Measurements from ENCODE around the gene NID2. TPM values are rescaled to one million over a fixed set of nuclear protein-coding genes. Genes with fewer than 3 reads are reported as not detected.

The NID2 gene
- total RNA-seq, 1 donor from 2014 or later: 41.8 TPM

- DNase-seq (ENCODE audit: missing footprints) (peak; percentile 69), ATAC-seq (peak; percentile 64)
- intact Hi-C loops (cut with DNase I): no loop called here
Observed at GRCh38 chr14:52063052-52063462, 5.8 kb downstream of the NID2 start.

GRCh38 chr14:52061890-52062289 lies 7.0 kb downstream of the NID2 start:
- DNase-seq (ENCODE audit: missing footprints): no peak
- intact Hi-C loops (cut with DNase I): no loop called here
- no peak for ATAC-seq

- intact Hi-C loops (cut with DNase I): no loop called here
- DNase-seq (ENCODE audit: missing footprints): peak; percentile 67
- ATAC-seq: peak; percentile 91
Observed at GRCh38 chr14:52061390-52061789, 7.5 kb downstream of the NID2 start.

- intact Hi-C loops (cut with DNase I): no loop called here
- ATAC-seq: peak; percentile 32
Observed at GRCh38 chr14:52060080-52060479, 8.8 kb downstream of the NID2 start.

GRCh38 chr14:52059649-52060048 lies 9.2 kb downstream of the NID2 start:
- intact Hi-C loops (cut with DNase I): no loop called here
- DNase-seq (ENCODE audit: missing footprints) (no peak), ATAC-seq (no peak)

More at GRCh38 chr14:52060080-52060479, 8.8 kb downstream of the NID2 start:
- DNase-seq (ENCODE audit: missing footprints): no peak

GRCh38 chr14:52058341-52058740 lies 10.5 kb downstream of the NID2 start:
- no peak for DNase-seq (ENCODE audit: missing footprints)
- intact Hi-C loops (cut with DNase I): no loop called here
- ATAC-seq: no peak

GRCh38 chr14:52055167-52055566 lies 13.7 kb downstream of the NID2 start:
- intact Hi-C loops (cut with DNase I): no loop called here
- DNase-seq (ENCODE audit: missing footprints) (no peak), ATAC-seq (no peak)

GRCh38 chr14:52054678-52055077 lies 14.2 kb downstream of the NID2 start:
- DNase-seq (ENCODE audit: missing footprints) (no peak), ATAC-seq (no peak)
- intact Hi-C loops (cut with DNase I): no loop called here

- ATAC-seq (peak; percentile 12), DNase-seq (ENCODE audit: missing footprints) (no peak)
- intact Hi-C loops (cut with DNase I): no loop called here
Observed at GRCh38 chr14:52053044-52053443, 15.8 kb downstream of the NID2 start.

GRCh38 chr14:52052288-52052943 lies 16.4 kb downstream of the NID2 start:
- ATAC-seq: peak; percentile 35

GRCh38 chr14:52051871-52052270 lies 17.0 kb downstream of the NID2 start:
- ATAC-seq: no peak
- DNase-seq (ENCODE audit: missing footprints): no peak
- intact Hi-C loops (cut with DNase I): no loop called here

More at GRCh38 chr14:52052288-52052943, 16.4 kb downstream of the NID2 start:
- DNase-seq (ENCODE audit: missing footprints): no peak
- intact Hi-C loops (cut with DNase I): no loop called here

- intact Hi-C loops (cut with DNase I): no loop called here
- no peak for DNase-seq (ENCODE audit: missing footprints)
- no peak for ATAC-seq
Observed at GRCh38 chr14:52051251-52051650, 17.6 kb downstream of the NID2 start.

GRCh38 chr14:52049721-52050588 lies 18.9 kb downstream of the NID2 start:
- no peak for ATAC-seq
- intact Hi-C loops (cut with DNase I): no loop called here
- no peak for DNase-seq (ENCODE audit: missing footprints)

- ATAC-seq (no peak), DNase-seq (ENCODE audit: missing footprints) (no peak)
- intact Hi-C loops (cut with DNase I): no loop called here
Observed at GRCh38 chr14:52049271-52049670, 19.6 kb downstream of the NID2 start.

- intact Hi-C loops (cut with DNase I): no loop called here
- no peak for ATAC-seq
Observed at GRCh38 chr14:52048641-52049204, 20.1 kb downstream of the NID2 start.

GRCh38 chr14:52048116-52048515 lies 20.7 kb downstream of the NID2 start:
- DNase-seq (ENCODE audit: missing footprints) (no peak), ATAC-seq (no peak)
- intact Hi-C loops (cut with DNase I): no loop called here

More at GRCh38 chr14:52048641-52049204, 20.1 kb downstream of the NID2 start:
- no peak for DNase-seq (ENCODE audit: missing footprints)

GRCh38 chr14:52046376-52046917 lies 22.4 kb downstream of the NID2 start:
- peak; percentile 52 for ATAC-seq
- DNase-seq (ENCODE audit: missing footprints): no peak
- intact Hi-C loops (cut with DNase I): no loop called here

- ATAC-seq: no peak
- intact Hi-C loops (cut with DNase I): no loop called here
- DNase-seq (ENCODE audit: missing footprints): no peak
Observed at GRCh38 chr14:52044791-52045522, 23.9 kb downstream of the NID2 start.

GRCh38 chr14:52043690-52044089 lies 25.2 kb downstream of the NID2 start:
- intact Hi-C loops (cut with DNase I): no loop called here
- no peak for DNase-seq (ENCODE audit: missing footprints)
- ATAC-seq: peak; percentile 44

All from Right ventricle myocardium inferior (tissue), 1 donor.